AG10803 (cell line): ENCODE measurements around the gene MOCS1.

Experiments
- DNase-seq: peaks from one replicate; pipeline ENCODE4 v3.0.0; 2010; ENCODE audit warnings: low read depth
- H3K4me3 ChIP-seq: 2 replicates; pipeline ENCODE4 v1.5.1; 2011; ENCODE audit warnings: mild to moderate bottlenecking, low read length, control low read depth
- CTCF ChIP-seq: conservative IDR thresholded peaks from 2 replicates; pipeline ENCODE4 v1.5.1; 2011; ENCODE audit warnings: mild to moderate bottlenecking, low read length, control low read depth, inconsistent platforms

The MOCS1 gene

GRCh38 chr6:39899554-39900295, 34.5 kb downstream of the MOCS1 start:
- no peak overlapping the region for H3K4me3 ChIP-seq
- TF ChIP-seq CTCF: no peak
- DNase-seq: no peak

- no peak for TF ChIP-seq CTCF
- DNase-seq: no peak
- no peak overlapping the region for H3K4me3 ChIP-seq
These were observed 35.6 kb downstream of the MOCS1 start for GRCh38 chr6:39898625-39899024.

GRCh38 chr6:39897698-39898097, 36.6 kb downstream of the MOCS1 start:
- TF ChIP-seq CTCF: no peak
- H3K4me3 ChIP-seq: no peak overlapping the region
- DNase-seq: no peak

GRCh38 chr6:39896701-39897100, 37.6 kb downstream of the MOCS1 start:
- no peak for DNase-seq
- no peak for TF ChIP-seq CTCF
- H3K4me3 ChIP-seq: no peak overlapping the region

GRCh38 chr6:39893286-39893685, 41.0 kb downstream of the MOCS1 start:
- DNase-seq: no peak
- no peak for TF ChIP-seq CTCF
- no peak overlapping the region for H3K4me3 ChIP-seq

- peak; percentile 73 for DNase-seq
- peak; percentile 87 for TF ChIP-seq CTCF
- H3K4me3 ChIP-seq: no peak overlapping the region
These were observed 41.7 kb downstream of the MOCS1 start for GRCh38 chr6:39892490-39893129.

GRCh38 chr6:39891976-39892375, 42.3 kb downstream of the MOCS1 start:
- H3K4me3 ChIP-seq: no peak overlapping the region
- TF ChIP-seq CTCF: no peak
- peak; percentile 61 for DNase-seq
